ENCODE measurements around the gene KDM4E. TPM values are rescaled to one million over a fixed set of nuclear protein-coding genes. Genes with fewer than 3 reads are reported as not detected.

The KDM4E gene
- total and polyA plus RNA-seq, 9 of the 15 experiments (the other 6 are each of a cell fraction or from before 2014, with no cell fraction given), result 0.04 TPM; not detected in 8

- TF ChIP-seq, protein P1, sequence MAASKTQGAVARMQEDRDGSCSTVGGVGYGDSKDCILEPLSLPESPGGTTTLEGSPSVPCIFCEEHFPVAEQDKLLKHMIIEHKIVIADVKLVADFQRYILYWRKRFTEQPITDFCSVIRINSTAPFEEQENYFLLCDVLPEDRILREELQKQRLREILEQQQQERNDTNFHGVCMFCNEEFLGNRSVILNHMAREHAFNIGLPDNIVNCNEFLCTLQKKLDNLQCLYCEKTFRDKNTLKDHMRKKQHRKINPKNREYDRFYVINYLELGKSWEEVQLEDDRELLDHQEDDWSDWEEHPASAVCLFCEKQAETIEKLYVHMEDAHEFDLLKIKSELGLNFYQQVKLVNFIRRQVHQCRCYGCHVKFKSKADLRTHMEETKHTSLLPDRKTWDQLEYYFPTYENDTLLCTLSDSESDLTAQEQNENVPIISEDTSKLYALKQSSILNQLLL (CRISPR knock-in tag; IDR thresholded peaks at IDR 0.05; ENCODE audit: borderline replicate concordance), result no peak
- no peak for TF ChIP-seq ZNF436 (CRISPR knock-in tag; IDR thresholded peaks at IDR 0.05)
- TF ChIP-seq MAFK (IDR thresholded peaks at IDR 0.05; ENCODE audit: low read length), result peak; percentile 47; the same call in 1 of the 2 replicates
- no peak for TF ChIP-seq SMARCE1 (IDR thresholded peaks at IDR 0.05)
- TF ChIP-seq, protein P2, sequence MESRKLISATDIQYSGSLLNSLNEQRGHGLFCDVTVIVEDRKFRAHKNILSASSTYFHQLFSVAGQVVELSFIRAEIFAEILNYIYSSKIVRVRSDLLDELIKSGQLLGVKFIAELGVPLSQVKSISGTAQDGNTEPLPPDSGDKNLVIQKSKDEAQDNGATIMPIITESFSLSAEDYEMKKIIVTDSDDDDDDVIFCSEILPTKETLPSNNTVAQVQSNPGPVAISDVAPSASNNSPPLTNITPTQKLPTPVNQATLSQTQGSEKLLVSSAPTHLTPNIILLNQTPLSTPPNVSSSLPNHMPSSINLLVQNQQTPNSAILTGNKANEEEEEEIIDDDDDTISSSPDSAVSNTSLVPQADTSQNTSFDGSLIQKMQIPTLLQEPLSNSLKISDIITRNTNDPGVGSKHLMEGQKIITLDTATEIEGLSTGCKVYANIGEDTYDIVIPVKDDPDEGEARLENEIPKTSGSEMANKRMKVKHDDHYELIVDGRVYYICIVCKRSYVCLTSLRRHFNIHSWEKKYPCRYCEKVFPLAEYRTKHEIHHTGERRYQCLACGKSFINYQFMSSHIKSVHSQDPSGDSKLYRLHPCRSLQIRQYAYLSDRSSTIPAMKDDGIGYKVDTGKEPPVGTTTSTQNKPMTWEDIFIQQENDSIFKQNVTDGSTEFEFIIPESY (CRISPR knock-in tag; IDR thresholded peaks at IDR 0.05), result no peak
- peak; percentile 32; the same call in 1 of the 2 replicates for TF ChIP-seq REST (IDR thresholded peaks at IDR 0.05; ENCODE audit: borderline replicate concordance)
- TF ChIP-seq REST (CRISPR knock-in tag; IDR thresholded peaks at IDR 0.05; ENCODE audit: low read depth), result no peak
- TF ChIP-seq SAP30 (IDR thresholded peaks at IDR 0.05; ENCODE audit: borderline replicate concordance, insufficient read depth, low read depth, low read length, poor library complexity, severe bottlenecking), result no peak
- no peak for TF ChIP-seq STAT5A (IDR thresholded peaks at IDR 0.05; ENCODE audit: borderline replicate concordance, low read length)
- TF ChIP-seq BDP1 (IDR thresholded peaks at IDR 0.05; ENCODE audit: insufficient read depth, insufficient read length), result no peak
- no peak for TF ChIP-seq SLC30A9 (CRISPR knock-in tag; IDR thresholded peaks at IDR 0.05)
- TF ChIP-seq HMG20B (CRISPR knock-in tag; IDR thresholded peaks at IDR 0.05), result no peak
- TF ChIP-seq ZNF274 (IDR thresholded peaks at IDR 0.05; ENCODE audit: borderline replicate concordance, low read depth, low read length), result no peak
- no peak for TF ChIP-seq ZNF57 (CRISPR knock-in tag; IDR thresholded peaks at IDR 0.05)
- TF ChIP-seq SOX6 (IDR thresholded peaks at IDR 0.05), result peak; percentile 43
- no peak for TF ChIP-seq NBN (IDR thresholded peaks at IDR 0.05; ENCODE audit: low read depth)
- TF ChIP-seq POLR3A (IDR thresholded peaks at IDR 0.05; ENCODE audit: borderline replicate concordance, extremely low read depth, insufficient read depth, insufficient read length), result no peak
Observed at GRCh38 chr11:95068549-95068948, 43.5 kb downstream of the KDM4E start (continued).

Data from K562 (cell line).